Measurements from ENCODE around the gene COL20A1. TPM values are rescaled to one million over a fixed set of nuclear protein-coding genes. Genes with fewer than 3 reads are reported as not detected.

COL20A1 gene
- total RNA-seq, 4 donors from 2014 or later, result not detected

GRCh38 chr20:63345328-63346100, 52.5 kb downstream of the COL20A1 start:
- TF ChIP-seq, protein P1, sequence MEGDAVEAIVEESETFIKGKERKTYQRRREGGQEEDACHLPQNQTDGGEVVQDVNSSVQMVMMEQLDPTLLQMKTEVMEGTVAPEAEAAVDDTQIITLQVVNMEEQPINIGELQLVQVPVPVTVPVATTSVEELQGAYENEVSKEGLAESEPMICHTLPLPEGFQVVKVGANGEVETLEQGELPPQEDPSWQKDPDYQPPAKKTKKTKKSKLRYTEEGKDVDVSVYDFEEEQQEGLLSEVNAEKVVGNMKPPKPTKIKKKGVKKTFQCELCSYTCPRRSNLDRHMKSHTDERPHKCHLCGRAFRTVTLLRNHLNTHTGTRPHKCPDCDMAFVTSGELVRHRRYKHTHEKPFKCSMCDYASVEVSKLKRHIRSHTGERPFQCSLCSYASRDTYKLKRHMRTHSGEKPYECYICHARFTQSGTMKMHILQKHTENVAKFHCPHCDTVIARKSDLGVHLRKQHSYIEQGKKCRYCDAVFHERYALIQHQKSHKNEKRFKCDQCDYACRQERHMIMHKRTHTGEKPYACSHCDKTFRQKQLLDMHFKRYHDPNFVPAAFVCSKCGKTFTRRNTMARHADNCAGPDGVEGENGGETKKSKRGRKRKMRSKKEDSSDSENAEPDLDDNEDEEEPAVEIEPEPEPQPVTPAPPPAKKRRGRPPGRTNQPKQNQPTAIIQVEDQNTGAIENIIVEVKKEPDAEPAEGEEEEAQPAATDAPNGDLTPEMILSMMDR (IDR thresholded peaks at IDR 0.05), result no peak
- DNase-seq (ENCODE audit: low spot score) (no peak), ATAC-seq (ENCODE audit: low FRiP score) (no peak)

GRCh38 chr20:63346131-63347080, 53.4 kb downstream of the COL20A1 start:
- DNase-seq (ENCODE audit: low spot score) (no peak), ATAC-seq (ENCODE audit: low FRiP score) (no peak)
- TF ChIP-seq, protein P1 (IDR thresholded peaks at IDR 0.05), result no peak

- TF ChIP-seq, protein P1 (IDR thresholded peaks at IDR 0.05), result no peak
- ATAC-seq (ENCODE audit: low FRiP score) (no peak), DNase-seq (ENCODE audit: low spot score) (no peak)
Observed at GRCh38 chr20:63347081-63347741, 54.2 kb downstream of the COL20A1 start.

GRCh38 chr20:63347950-63348827, 55.2 kb downstream of the COL20A1 start:
- no peak for DNase-seq (ENCODE audit: low spot score)
- ATAC-seq (ENCODE audit: low FRiP score), result no peak
- TF ChIP-seq, protein P1 (IDR thresholded peaks at IDR 0.05), result no peak

- TF ChIP-seq, protein P1 (IDR thresholded peaks at IDR 0.05), result no peak
- DNase-seq (ENCODE audit: low spot score) (no peak), ATAC-seq (ENCODE audit: low FRiP score) (no peak)
Observed at GRCh38 chr20:63348828-63349515, 56.0 kb downstream of the COL20A1 start.
